H1 (cell line): ENCODE data around the gene MIF. TPM values are rescaled to one million over a fixed set of nuclear protein-coding genes. Genes with fewer than 3 reads are reported as not detected.

Experiments
- CTCF ChIA-PET: fragments of 300-600 bp; sonication (Branson Sonifier 250); formaldehyde crosslinking; loops from one replicate; lab custom pipeline; 2021; ENCODE audit not compliant: partially characterized antibody; lab: Charles Lee
- POLR2A ChIA-PET: fragments of 300-600 bp; sonication (Branson Sonifier 250); formaldehyde crosslinking; loops from one replicate; lab custom pipeline; 2021; ENCODE audit warnings: inconsistent platforms; ENCODE audit not compliant: partially characterized antibody; lab: Charles Lee
- DNase-seq, 2 experiments: peaks; one replicate each; pipeline versions ENCODE4 v3.0.0 to v3.0.0-alpha.2; 2010 to 2022; ENCODE audit warnings: low spot score in 2 of 2, low read depth in 1 of 2, mixed read lengths in 1 of 2
- FAIRE-seq: peaks from 2 replicates; lab custom pipeline; 2011; peaks lifted over from hg19 to GRCh38; lab: Jason Lieb, UNC
- H2AFZ ChIP-seq: 2 replicates; pipeline ENCODE4 v1.8.1; 2012; ENCODE audit warnings: low read length, inconsistent platforms
- H2AK5ac ChIP-seq: 2 replicates; pipeline ENCODE4 v1.6.1; 2013; ENCODE audit warnings: low read depth, low read length
- H2BK120ac ChIP-seq: replicated peaks from 2 replicates; pipeline ENCODE3; 2013; ENCODE audit warnings: low read depth, low read length, inconsistent platforms
- H2BK12ac ChIP-seq: 2 replicates; pipeline ENCODE4 v1.6.1; 2013; ENCODE audit warnings: low read depth, low read length
- H2BK15ac ChIP-seq: 2 replicates; pipeline ENCODE4 v1.6.1; 2013; ENCODE audit warnings: low read length
- H2BK20ac ChIP-seq: 2 replicates; pipeline ENCODE4 v1.6.1; 2013; ENCODE audit warnings: low read length
- H2BK5ac ChIP-seq: 2 replicates; pipeline ENCODE4 v1.6.1; 2013; ENCODE audit warnings: low read depth, low read length
- H3K14ac ChIP-seq: 2 replicates; pipeline ENCODE4 v1.6.1; 2013; ENCODE audit warnings: inconsistent platforms; ENCODE audit not compliant: insufficient read length
- H3K18ac ChIP-seq: 2 replicates; pipeline ENCODE4 v1.6.1; 2013; ENCODE audit warnings: low read length; ENCODE audit errors: extremely low read depth
- H3K23ac ChIP-seq: 2 replicates; pipeline ENCODE4 v1.6.1; 2013; ENCODE audit warnings: inconsistent platforms; ENCODE audit not compliant: insufficient read length
- H3K23me2 ChIP-seq: 2 replicates; pipeline ENCODE4 v1.6.1; 2013; ENCODE audit warnings: low read depth, low read length
- H3K27ac ChIP-seq: 2 replicates; pipeline ENCODE4 v1.6.1; 2011; ENCODE audit warnings: low read depth, low read length, inconsistent platforms
- H3K27me3 ChIP-seq, 4 experiments: replicated peaks in 1 of 4; 1 replicate in 1 of 4; 2 replicates in 3 of 4; pipeline versions ENCODE4 v1.6.1 to v1.8.1; 2011 to 2013; ENCODE audit warnings: low read length in 3 of 4, mild to moderate bottlenecking in 3 of 4, inconsistent platforms in 2 of 4, mixed read lengths in 2 of 4, moderate library complexity in 1 of 4; ENCODE audit not compliant: control insufficient read depth in 3 of 4, insufficient read depth in 3 of 4; ENCODE audit errors: extremely low read depth in 1 of 4
- H3K36me3 ChIP-seq, 4 experiments: 2 replicates each; pipeline versions ENCODE4 v1.6.1 to v1.8.1; 2011 to 2013; ENCODE audit warnings: mild to moderate bottlenecking in 4 of 4, low read length in 3 of 4, moderate library complexity in 2 of 4, control low read depth in 1 of 4, inconsistent platforms in 1 of 4; ENCODE audit not compliant: insufficient read depth in 4 of 4, control insufficient read depth in 2 of 4
- H3K4ac ChIP-seq: replicated peaks from 2 replicates; pipeline ENCODE3; 2013; ENCODE audit warnings: low read length, low read depth, mixed read lengths, inconsistent platforms; ENCODE audit not compliant: insufficient read length
- H3K4me1 ChIP-seq, 4 experiments: replicated peaks in 1 of 4; 1 replicate in 1 of 4; 2 replicates in 3 of 4; pipeline versions ENCODE4 v1.6.1 to v1.8.1; 2011 to 2013; ENCODE audit warnings: low read length in 3 of 4, inconsistent platforms in 2 of 4, mixed read lengths in 1 of 4; ENCODE audit not compliant: insufficient read depth in 4 of 4, control insufficient read depth in 3 of 4
- H3K4me2 ChIP-seq, 2 experiments: 2 replicates each; pipeline versions ENCODE4 v1.6.1 to v1.8.1; 2011 to 2013; ENCODE audit warnings: low read depth in 2 of 2, low read length in 2 of 2, control low read depth in 1 of 2, inconsistent platforms in 1 of 2, mild to moderate bottlenecking in 1 of 2; ENCODE audit not compliant: insufficient read depth in 1 of 2
- H3K4me3 ChIP-seq, 4 experiments: fragments of 200-600, 300-600 bp in 1 of 4; sonication (generic), shearing (Covaris generic), sonication (Bioruptor Twin) in 1 of 4; 2 replicates each; pipeline versions ENCODE4 v1.5.1 to v1.8.1; 2011 to 2016; ENCODE audit warnings: low read length in 4 of 4, low read depth in 3 of 4, control low read depth in 2 of 4, inconsistent platforms in 2 of 4, mild to moderate bottlenecking in 2 of 4, mixed read lengths in 1 of 4, moderate library complexity in 1 of 4; ENCODE audit not compliant: insufficient read depth in 2 of 4; ENCODE audit errors: extremely low read depth in 1 of 4
- H3K56ac ChIP-seq: replicated peaks from 2 replicates; pipeline ENCODE3; 2013; ENCODE audit warnings: low read depth, mild to moderate bottlenecking, mixed read lengths, low read length, inconsistent platforms; ENCODE audit not compliant: insufficient read length
- H3K79me1 ChIP-seq: 2 replicates; pipeline ENCODE4 v1.6.1; 2013; ENCODE audit warnings: low read depth, low read length, control low read depth
- H3K79me2 ChIP-seq, 2 experiments: 2 replicates each; pipeline versions ENCODE4 v1.6.1 to v1.8.1; 2012 to 2013; ENCODE audit warnings: low read length in 2 of 2, mild to moderate bottlenecking in 2 of 2, inconsistent platforms in 1 of 2; ENCODE audit not compliant: insufficient read depth in 2 of 2, control insufficient read depth in 1 of 2
- H3K9ac ChIP-seq, 4 experiments: replicated peaks in 1 of 4; 1 replicate in 1 of 4; 2 replicates in 3 of 4; pipeline versions ENCODE4 v1.6.1 to v1.8.1; 2011 to 2013; ENCODE audit warnings: low read depth in 3 of 4, low read length in 3 of 4, control low read depth in 2 of 4, mild to moderate bottlenecking in 2 of 4, moderate library complexity in 2 of 4, inconsistent platforms in 1 of 4; ENCODE audit errors: extremely low read depth in 1 of 4
- H3K9me3 ChIP-seq, 2 experiments: 2 replicates each; pipeline versions ENCODE4 v1.6.1 to v1.8.1; 2012 to 2013; ENCODE audit warnings: mild to moderate bottlenecking in 2 of 2, moderate library complexity in 2 of 2, control low read depth in 1 of 2, inconsistent platforms in 1 of 2, low read depth in 1 of 2, low read length in 1 of 2, mixed read lengths in 1 of 2; ENCODE audit not compliant: insufficient read depth in 2 of 2
- H4K20me1 ChIP-seq, 2 experiments: replicated peaks in 1 of 2; 2 replicates each; pipeline versions ENCODE3 to v1.8.1; 2011 to 2013; ENCODE audit warnings: inconsistent platforms in 2 of 2, low read length in 2 of 2, mild to moderate bottlenecking in 1 of 2; ENCODE audit not compliant: insufficient read depth in 2 of 2, control insufficient read depth in 1 of 2
- H4K5ac ChIP-seq: 2 replicates; pipeline ENCODE4 v1.6.1; 2013; ENCODE audit warnings: low read length, low read depth, mixed read lengths, inconsistent platforms; ENCODE audit not compliant: insufficient read length
- H4K8ac ChIP-seq: 2 replicates; pipeline ENCODE4 v1.8.0; 2013; ENCODE audit warnings: mild to moderate bottlenecking, moderate library complexity, low read length, inconsistent platforms; ENCODE audit not compliant: insufficient read depth; ENCODE audit errors: extremely low read depth
- H4K91ac ChIP-seq: replicated peaks from 2 replicates; pipeline ENCODE3; 2013; ENCODE audit warnings: low read length, mixed read lengths, inconsistent platforms; ENCODE audit not compliant: insufficient read length
- E2F6 ChIP-seq: IDR thresholded peaks from 2 replicates; pipeline ENCODE4 v1.6.1; 2012; ENCODE audit warnings: inconsistent platforms
- HDAC2 ChIP-seq, 2 experiments: fragments of 300-600 bp in 1 of 2; sonication (generic) in 1 of 2; IDR thresholded peaks; 2 replicates each; pipeline ENCODE4 v1.6.1; 2011 to 2012; ENCODE audit warnings: low read depth in 2 of 2, low read length in 2 of 2, mild to moderate bottlenecking in 2 of 2, moderate library complexity in 2 of 2, borderline replicate concordance in 1 of 2, inconsistent platforms in 1 of 2
- KDM1A ChIP-seq: fragments of 200-600, 300-600 bp; sonication (generic); IDR thresholded peaks from 2 replicates; pipeline ENCODE4 v1.7.1; 2016; ENCODE audit warnings: mild to moderate bottlenecking, low read length, borderline replicate concordance
- SIX5 ChIP-seq: IDR thresholded peaks from 2 replicates; pipeline ENCODE4 v1.6.1; 2011; ENCODE audit warnings: mild to moderate bottlenecking, low read depth, low read length
- TAF7 ChIP-seq: optimal IDR thresholded peaks from 2 replicates; pipeline ENCODE3; 2011; ENCODE audit warnings: low read depth, mild to moderate bottlenecking, inconsistent platforms, low read length, moderate library complexity, borderline replicate concordance
- YY1 ChIP-seq: IDR thresholded peaks from 2 replicates; pipeline ENCODE4 v1.6.1; 2011; ENCODE audit warnings: low read depth, mild to moderate bottlenecking, low read length
- WGBS, 2 experiments: shearing (Covaris generic) in 1 of 2; methylation state at CpG; one replicate each; pipeline versions ENCODE4 v1.1.6 to v1.1.7; 2013 to 2015; ENCODE audit warnings: low lambda C conversion rate in 2 of 2, mixed read lengths in 2 of 2, inconsistent platforms in 1 of 2, low coverage in 1 of 2, missing lambda C conversion rate in 1 of 2; ENCODE audit not compliant: insufficient replicate concordance in 2 of 2, insufficient coverage in 1 of 2, insufficient read length in 1 of 2; ENCODE audit errors: extremely low coverage in 1 of 2, missing lambda C conversion rate in 1 of 2; 5-methylcytosine and 5-hydroxymethylcytosine counted together
- long read RNA-seq, 2 experiments: library from RNA in 1 of 2; library from capped mRNA in 1 of 2; stranded (forward); transcript quantifications; one replicate each; pipeline ENCODE4 v2.0.0, GENCODE V29; 2021; ENCODE audit warnings: inconsistent platforms in 1 of 2
- polyA minus RNA-seq, 3 experiments: library from RNA; depleted of rRNA, polyadenylated mRNA; stranded (reverse); fragments of >200 nt; gene quantifications; 1 replicate in 2 of 3; 2 replicates in 1 of 3; pipeline ENCODE4 v1.2.3, GENCODE V29; 2011
- polyA plus RNA-seq, 7 experiments: library from polyadenylated mRNA; depleted of rRNA in 3 of 7; stranded (reverse) in 5 of 7; unstranded in 2 of 7; fragments of >200 nt in 5 of 7; fragments of 200-250 nt in 2 of 7; gene quantifications; 1 replicate in 5 of 7; 2 replicates in 1 of 7; 4 replicates in 1 of 7; pipeline versions ENCODE4 v1.2.1 to v1.2.3, GENCODE V29; 2011 to 2013; ENCODE audit warnings: missing spikeins in 2 of 7, mixed read lengths in 2 of 7
- total RNA-seq: library from RNA; stranded (reverse); fragmentation: NEBNext Ultra II Directional; extraction: Animal tissue kit (Norgen Biotek cat#: 25700); gene quantifications from 2 replicates; pipeline ENCODE4 v1.2.1, GENCODE V29; 2021

The MIF gene
- total RNA-seq, result 1,082 and 1,119 TPM in 2 replicates
- 1,870 and 2,008 TPM in 2 replicates for polyA plus RNA-seq (2011; rRNA removed)
- 1,234 TPM for polyA plus RNA-seq (2011; cell fraction: cytosol; rRNA removed)
- 854 TPM for polyA plus RNA-seq (2011; cell fraction: nucleus; rRNA removed)
- polyA plus RNA-seq (2012, experiment 1 of 2), result 481 to 1,182 TPM (median 1,056 TPM) in 4 replicates
- 1,334 TPM for polyA plus RNA-seq (2012, experiment 2 of 2)
- polyA plus RNA-seq (2013, experiment 1 of 2), result 1,822 TPM
- polyA plus RNA-seq (2013, experiment 2 of 2), result 1,703 TPM
- 45.6 and 50.1 TPM in 2 replicates for polyA minus RNA-seq (2011; rRNA and poly(A)+ RNA removed)
- polyA minus RNA-seq (2011; cell fraction: cytosol; rRNA and poly(A)+ RNA removed), result 631 TPM
- polyA minus RNA-seq (2011; cell fraction: nucleus; rRNA and poly(A)+ RNA removed), result 307 TPM
- long read RNA-seq, experiment 1, transcript MIF-203 (2 exons, 435 nt), result minor isoform, 37 of 1,310 reads
- long read RNA-seq, experiment 1, transcript MIF-201 (3 exons, 939 nt), result major isoform, 1,252 of 1,310 reads
- long read RNA-seq, experiment 1, transcript MIF-202 (2 exons, 589 nt), result minor isoform, 11 of 1,310 reads
- long read RNA-seq, experiment 1, partial matches to known transcripts, result 0 of 1,310 reads
- long read RNA-seq, experiment 1, other reads (novel, unspliced or antisense), result 10 of 1,310 reads
- long read RNA-seq, experiment 2, result 0 reads

- Histone ChIP-seq H2AFZ (0 out of 2 replicates have a peak within 1 kb of the TSS, but pooled peaks have one; percentile 10), H2BK20ac (no peak within 1 kb of the TSS), H4K5ac (peak within 1 kb of the TSS; percentile 95), H3K9me3 (peaks cover 7 to 9% of the 10 kb centered on the region in 2 experiments; a peak in 2 of 4 replicates), H3K18ac (peak within 1 kb of the TSS; percentile 99), H3K79me2 (peaks cover 0 to 7% of the 10 kb centered on the region in 2 experiments; a peak in 1 of 4 replicates), H4K8ac (peak within 1 kb of the TSS; percentile 97), H4K91ac (peak within 1 kb of the TSS; percentile 90), H3K23me2 (peaks cover 6% of the 10 kb centered on the region), H3K27me3 (peaks cover 0 to 3% (median 1%) of the 10 kb centered on the region in 4 experiments; a peak in 2 of 7 replicates), H3K9ac (peak within 1 kb of the TSS; percentile 51 to 95 (median 90)), H2BK5ac (peak within 1 kb of the TSS; percentile 97), H4K20me1 (peaks cover 5 to 11% of the 10 kb centered on the region in 2 experiments), H3K27ac (peak within 1 kb of the TSS; percentile 94), H2BK12ac (peak within 1 kb of the TSS; percentile 80; the same call in 1 of the 2 replicates), H2BK120ac (peak within 1 kb of the TSS; percentile 12), H3K36me3 (peaks cover 14 to 20% (median 18%) of the 10 kb centered on the region in 4 experiments), H2BK15ac (0 out of 2 replicates have a peak within 1 kb of the TSS, but pooled peaks have one; percentile 1), H3K4ac (peak within 1 kb of the TSS; percentile 91), H3K79me1 (no peaks in the 10 kb centered on the region; the same call in none of the 2 replicates), H2AK5ac (peak within 1 kb of the TSS; percentile 14; the same call in 1 of the 2 replicates), H3K4me3 (peak within 1 kb of the TSS; percentile 72 to 91 (median 81)), H3K14ac (no peak within 1 kb of the TSS), H3K56ac (peak within 1 kb of the TSS; percentile 94), H3K4me1 (peaks cover 9 to 34% (median 17%) of the 10 kb centered on the region in 4 experiments), H3K4me2 (peak within 1 kb of the TSS; percentile 58 to 96), H3K23ac (no peak within 1 kb of the TSS)
- ChIA-PET CTCF (interaction anchor here (0.6 to 3.1 kb wide), 20 partner anchors 10 to 143 kb away, joined by 3 to 19 read pairs (median 4); partner anchors contain the start of gene SLC2A11), POLR2A (interaction anchor here (0.6 to 3.0 kb wide), 28 partner anchors 10 to 352 kb away, joined by 3 to 31 read pairs (median 5); partner anchors contain the start of genes SLC2A11 and SUSD2)
- FAIRE-seq, result no peak
- WGBS, 2 experiments, result 2% methylated on average over 58 of the region's 72 CpGs; no CpG with 5 or more reads in 1 of the 2 experiments
- peak; percentile 93 to 100 for DNase-seq
- TF ChIP-seq YY1 (0 out of 2 replicates have a peak, but pooled peaks have one; percentile 66), HDAC2 (IDR thresholded peaks at IDR 0.05; ENCODE audit: borderline replicate concordance in 1 of 2, low read depth in 2 of 2, low read length in 2 of 2) (peak in 1 of 2 experiments; percentile 82; a peak in 2 of 4 replicates), TAF7 (peak; percentile 57), KDM1A (no peak), E2F6 (peak; percentile 76), SIX5 (peak; percentile 9; the same call in 1 of the 2 replicates)
Measured at GRCh38 chr22:23893945-23894709, at the start of gene MIF. TSS of gene MIF (plus strand) at chr22:23894383. CDS start at chr22:23894475, 92 bp downstream.
